Stimulated activated CD4-positive, alpha-beta T cell treated with anti-CD3 and anti-CD28 coated beads, Interleukin-1b, Interleukin-23, amount 100 ng/mL, for 4 hours (primary cell): Measurements from ENCODE around the gene CLINT1.

Source experiments
- DNase-seq, 2 donors: peaks; one replicate each; pipeline ENCODE4 v3.0.0-alpha.2; 2020; ENCODE audit warnings: low read depth in 2 of 2

The CLINT1 gene

DNA sequence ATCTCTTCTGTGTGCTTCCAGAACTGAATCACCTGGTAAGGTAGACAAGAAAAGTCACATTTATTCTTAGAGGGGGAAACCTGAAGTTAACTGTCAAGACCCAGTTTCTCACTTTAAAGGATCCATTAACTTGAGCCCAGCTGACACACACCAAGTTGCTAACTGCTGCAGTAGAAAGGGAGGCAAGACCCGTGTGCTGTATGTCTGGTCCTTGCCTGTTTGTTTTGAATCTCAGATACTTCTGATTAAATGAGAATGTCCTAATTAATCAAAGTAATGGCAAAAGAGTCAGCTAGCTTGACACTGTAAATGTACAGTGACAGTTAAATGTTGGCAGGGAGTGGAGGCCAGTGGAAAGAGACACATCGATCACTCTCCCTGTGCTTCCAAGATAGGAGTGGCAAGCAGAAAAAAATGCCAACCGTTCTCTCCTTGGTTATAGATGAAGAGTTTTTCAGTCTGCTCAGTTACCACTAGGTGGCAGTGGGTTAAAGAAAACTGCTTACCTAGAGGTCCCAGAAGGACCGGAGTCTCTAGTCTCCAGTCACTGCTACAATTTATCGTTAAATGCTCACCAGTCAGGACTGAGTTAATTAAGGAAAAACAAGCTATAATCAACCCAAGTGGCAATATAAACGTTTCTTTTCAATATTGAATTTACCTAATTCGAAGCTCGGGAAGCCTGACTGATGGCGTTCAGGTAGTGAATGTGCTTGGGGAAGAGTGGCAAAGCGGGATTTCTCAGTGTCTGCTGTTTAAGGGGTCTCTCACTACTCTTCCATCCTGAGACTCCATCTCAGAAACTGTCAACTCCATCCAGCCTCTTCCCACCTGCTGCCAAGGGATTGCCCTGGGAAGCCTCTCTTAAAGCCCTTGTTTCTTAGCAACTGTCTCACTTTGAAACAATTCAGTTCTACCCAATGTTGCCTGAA is 97.0 kb downstream of the CLINT1 start:
- DNase-seq, result no peak

DNA sequence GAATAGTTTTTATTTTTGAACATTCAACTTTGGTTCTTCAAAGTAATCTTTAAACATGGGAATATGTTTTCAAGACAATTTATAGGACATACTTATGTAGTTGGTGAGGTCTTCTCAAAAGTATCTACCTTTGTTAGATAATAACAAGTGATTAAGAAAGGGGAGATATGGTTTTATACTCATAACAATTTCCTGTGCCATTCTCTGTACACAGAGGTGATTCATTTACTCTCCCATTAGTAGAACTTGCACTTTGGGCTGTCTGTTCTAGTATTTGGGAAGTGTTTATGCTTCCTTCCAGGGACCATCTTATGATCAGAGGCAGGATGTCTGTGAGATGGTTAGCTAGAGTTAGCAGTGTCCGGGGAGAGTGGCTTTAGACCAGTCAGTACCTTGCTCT is 100.2 kb downstream of the CLINT1 start:
- DNase-seq, result no peak

DNA sequence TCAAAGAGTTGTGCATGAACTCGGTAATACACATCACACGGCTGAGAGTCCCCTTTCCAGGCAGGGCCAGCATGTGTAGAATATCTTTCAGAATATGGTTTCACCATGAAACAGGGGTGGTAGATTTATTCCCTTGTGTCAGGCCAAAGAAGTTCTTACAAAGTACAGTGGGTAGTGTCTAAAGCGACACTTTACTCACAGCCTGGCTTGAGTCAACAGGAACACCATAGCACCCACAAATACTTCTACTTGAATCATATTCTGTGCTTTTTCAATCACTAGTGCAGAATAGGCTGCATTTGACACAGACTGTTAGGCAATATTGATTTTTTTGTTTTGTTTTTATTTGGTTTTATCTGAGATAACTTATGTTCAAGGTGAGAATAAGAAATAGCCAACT is 102.8 kb downstream of the CLINT1 start:
- DNase-seq, result no peak

DNA sequence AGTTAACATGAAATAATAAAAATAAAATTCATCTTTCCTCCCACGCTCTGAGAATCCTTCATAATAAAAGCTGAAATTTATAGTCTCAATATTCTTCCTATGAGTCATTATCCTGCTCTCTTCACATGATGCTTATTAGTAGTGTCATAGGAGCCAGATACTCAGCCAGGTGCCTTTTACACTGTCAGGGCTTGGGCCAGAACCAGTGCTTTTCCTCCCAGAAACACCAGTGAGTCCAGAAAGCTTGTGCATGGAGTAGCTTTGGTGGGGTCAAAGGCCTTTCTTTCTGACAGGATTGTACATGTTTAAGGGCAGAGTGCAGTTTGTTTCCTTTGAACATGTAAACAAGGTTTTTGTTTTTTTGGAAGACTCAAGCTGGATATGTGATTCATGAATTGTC is 108.6 kb downstream of the CLINT1 start:
- DNase-seq, result no peak

DNA sequence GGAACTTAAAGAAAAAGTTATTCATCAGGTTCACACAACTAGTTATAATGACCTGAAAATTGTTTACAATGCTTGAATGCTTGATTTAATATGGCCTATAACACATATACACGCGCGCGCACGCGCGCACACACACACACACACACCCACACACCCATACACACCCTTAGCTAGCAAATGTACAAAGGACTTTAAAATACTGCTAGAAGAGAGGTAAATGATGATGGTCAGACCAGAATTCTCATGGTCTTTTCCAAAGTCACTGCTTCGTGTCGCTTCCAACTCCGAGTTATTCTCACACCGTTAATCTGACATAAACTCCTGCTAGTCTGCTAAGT is 109.5 kb downstream of the CLINT1 start:
- no peak for DNase-seq

DNA sequence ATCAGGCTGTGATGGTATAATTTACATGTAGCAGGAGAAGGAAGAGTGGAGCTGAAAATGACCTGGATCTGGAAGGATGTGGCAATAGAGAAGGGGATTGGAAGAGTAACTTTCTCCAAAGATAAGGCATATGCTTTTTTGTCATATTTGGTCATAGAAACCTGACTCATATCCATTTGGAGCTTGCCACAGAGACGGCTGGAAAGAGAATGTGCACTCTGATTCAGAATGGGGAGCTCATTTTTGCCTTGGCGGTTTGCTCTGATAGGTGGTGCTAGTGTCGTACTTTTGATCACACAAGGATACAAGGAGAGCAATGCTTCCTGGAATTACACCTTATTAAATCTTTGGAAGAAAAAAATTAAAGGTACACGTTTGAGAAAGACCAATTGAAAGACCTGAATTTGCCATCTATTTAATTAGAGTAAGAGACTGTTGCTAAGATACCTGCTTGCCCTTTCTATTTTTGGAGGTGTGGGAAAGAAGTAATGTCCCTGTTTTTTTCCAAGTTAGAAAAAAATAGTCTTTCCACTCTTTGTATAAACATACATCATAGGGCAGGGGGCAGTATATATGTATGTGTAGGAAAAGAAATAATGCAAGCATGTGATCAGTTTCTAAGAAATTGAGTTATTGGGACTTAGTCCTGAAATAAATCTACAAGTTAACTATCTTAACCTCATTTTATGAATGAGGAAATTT is 110.0 kb downstream of the CLINT1 start:
- no peak for DNase-seq

DNA sequence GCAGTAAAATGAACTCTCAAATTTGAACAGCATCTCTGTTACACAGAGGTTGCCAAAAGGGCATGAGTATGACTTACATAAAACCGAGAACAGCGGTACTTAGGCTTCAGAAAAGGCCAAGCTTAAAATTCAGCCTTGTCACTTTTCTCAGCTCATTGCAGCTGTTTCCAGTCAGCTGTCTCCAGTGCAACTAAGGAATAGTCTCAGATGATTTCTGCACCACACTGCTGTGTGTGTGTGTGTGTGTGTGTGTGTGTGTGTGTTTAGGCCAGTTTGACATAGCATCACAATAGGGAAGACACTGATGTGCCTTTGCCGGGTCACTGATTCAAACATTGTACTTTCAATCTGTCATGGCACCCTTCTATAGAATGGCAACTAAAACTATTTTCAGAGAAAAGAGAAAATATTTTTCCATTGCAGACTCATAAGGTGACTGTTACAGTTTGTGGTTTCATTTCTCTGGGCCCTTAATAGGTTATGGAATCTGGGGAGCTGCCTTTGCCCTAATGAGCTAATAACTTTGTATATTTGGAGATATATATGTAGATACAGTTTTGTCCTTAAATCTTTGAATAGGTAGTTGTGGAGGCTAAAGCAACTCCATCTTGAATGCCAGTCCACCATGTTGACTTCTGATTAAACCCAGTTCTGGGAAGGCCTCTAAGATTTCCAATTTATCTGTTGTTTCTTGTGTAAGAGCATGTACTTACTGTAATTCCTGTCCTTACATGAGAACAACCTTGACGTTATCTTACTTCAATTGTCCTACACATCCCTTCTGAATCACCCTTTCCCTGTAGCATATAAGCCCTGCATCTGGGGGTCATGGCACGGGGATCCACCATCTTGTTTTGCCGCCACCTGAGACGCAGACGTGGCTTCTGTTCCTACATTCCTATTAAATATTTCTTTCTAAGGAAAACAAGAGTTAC is 110.9 kb downstream of the CLINT1 start:
- DNase-seq, result no peak

DNA sequence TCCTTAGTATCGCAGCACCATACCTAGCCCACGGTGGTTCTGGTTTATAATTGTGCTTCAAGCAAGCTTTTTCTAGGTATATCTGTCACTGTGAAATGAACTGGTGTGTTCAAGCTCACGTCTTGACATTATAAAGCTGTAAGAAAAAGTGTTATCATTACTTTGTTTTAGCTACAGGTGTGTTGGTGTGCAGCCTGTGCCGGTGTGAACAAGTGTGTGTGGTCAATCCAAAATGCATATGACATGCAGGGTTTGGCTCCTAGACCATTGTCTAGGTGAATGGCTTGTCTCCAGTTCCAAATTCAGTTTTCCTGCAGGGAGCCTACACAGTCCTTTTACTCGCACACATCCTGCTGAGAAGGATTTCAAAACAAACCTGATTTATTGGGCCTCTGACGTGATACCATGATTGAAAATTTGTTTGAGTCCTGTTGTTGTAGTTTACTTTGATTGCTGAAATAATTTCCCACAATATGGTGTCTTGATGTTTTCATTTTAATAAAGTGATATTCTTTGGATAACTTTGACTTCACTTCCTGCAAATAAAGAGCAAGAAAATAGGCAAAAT is 111.7 kb downstream of the CLINT1 start:
- no peak for DNase-seq

DNA sequence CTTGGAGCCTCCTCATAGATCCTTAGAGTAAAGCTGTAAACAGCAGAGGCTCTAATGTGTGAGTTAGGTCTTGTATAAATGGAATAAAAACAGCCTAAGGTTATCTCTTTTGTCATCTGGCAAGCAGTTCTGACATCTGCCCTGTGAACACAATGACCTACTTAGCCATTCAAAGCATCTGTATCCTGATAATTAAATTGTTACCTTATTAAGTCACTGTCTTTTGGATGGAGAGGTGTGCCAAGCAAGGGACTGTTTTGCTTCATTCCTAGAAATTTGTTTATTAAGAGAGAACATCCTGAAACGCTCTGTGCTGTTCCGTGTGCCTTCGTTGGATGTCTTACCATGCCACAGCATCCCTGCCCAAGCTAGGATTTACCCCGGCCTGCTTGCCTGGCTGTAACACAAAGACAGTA is 113.9 kb downstream of the CLINT1 start:
- DNase-seq, result no peak

DNA sequence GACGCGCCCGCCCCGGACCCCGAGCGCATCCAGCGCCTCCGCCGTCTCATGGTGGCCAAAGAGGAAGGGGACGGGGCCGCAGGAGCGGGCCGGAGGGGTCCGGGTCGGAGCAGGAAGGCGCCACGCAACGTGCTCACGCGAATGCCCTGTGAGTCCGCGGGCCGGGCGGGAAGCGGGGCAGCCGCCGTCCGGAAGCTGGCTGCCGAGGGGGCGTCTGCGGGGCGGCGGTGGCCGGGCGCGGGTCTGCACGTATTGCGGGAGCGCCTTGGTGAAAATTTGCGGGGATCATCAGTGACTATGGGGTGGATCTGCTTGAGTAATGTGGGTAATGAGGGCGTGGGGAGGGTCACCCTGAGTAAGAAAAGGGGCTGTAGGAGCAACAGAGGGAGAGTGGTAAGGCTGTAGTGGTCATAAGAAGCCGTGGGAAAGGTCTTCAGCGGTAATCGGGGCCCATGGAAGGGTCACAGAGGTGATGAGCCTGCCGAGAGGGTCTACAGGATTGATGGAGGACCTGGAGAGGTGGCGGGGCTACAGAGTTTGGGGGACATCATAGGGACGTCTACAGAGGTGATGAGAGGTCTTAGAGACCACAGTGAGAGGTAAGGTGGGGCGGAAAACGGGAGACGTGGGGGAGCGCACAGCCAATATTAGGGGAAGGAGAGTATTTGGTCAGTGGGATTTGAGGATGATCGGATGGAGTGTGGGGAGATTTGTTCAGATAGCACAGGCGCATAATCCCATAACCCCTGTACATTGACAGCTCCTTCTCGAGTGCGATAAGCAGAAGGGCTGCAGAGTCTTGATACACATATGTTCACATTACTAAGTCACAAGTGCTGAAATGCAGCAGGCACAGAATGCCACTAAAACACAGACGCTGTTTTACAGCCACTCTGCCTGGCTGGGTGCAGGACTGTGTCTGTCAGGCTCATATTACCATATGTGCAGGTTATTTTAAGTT is 114.6 kb downstream of the CLINT1 start:
- DNase-seq, result no peak

DNA sequence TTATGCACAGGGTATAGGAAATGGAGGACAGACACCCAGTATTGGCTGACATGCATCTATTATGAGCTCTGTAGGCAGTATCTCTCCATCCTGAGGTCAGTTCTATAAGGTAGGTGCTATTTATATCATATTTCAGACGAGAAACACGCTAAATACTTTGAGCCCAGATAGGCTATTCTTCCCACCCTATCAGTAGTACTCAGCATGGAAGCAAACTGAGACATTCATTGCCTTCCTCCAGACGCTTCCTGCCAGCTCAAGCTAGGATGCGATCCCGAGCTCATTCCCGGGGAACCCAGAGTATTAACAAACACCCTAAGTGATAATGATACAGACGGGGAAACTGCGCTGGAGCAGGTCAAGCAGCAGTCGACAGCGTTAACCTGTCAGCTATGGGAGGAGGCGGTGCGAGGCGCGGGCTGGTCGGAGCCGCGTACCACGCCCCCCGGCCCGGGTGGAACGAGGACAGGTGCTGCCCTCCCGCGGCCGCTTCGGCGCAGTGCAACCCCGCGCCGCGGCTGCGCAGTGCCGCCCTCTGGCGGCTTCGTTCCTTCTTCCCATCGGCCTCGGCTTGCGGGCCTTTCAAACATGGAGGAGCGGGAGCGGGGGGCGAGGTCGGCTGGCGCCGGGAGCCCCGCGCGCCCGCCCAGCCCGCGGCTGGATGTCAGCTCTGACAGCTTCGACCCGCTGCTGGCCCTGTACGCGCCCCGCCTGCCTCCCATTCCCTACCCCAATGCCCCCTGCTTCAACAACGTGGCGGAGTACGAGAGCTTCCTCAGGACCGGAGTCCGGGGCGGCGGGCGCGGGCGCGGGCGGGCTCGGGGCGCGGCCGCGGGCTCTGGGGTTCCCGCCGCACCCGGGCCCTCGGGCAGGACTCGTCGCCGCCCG is 115.5 kb downstream of the CLINT1 start, which contains the start of gene LSM11:
LSM11 (plus strand) TSS at position 550 of the 888 bp plus-strand sequence; CDS start at position 589, 39 bp downstream.
- peak; percentile 91 to 92 for DNase-seq

DNA sequence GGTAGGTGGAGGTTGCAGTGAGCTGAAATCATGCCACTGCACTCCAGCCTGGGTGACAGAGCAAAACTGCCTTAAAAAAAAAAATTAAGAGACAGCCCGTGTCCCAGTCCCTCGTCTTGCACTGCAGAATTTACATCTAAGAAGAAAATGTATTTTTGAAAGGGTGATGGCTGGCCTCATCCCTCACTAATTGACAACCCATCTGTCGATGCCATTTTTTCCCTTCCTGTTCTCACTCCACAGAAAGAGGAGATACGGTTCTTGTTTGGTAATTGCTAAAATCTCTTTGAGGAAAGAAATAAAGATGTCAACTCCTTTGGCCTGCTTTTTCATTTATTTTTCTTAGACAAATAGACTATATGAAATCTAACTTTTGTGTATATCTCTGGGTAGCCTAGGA is 117.8 kb downstream of the CLINT1 start:
- DNase-seq, result no peak

DNA sequence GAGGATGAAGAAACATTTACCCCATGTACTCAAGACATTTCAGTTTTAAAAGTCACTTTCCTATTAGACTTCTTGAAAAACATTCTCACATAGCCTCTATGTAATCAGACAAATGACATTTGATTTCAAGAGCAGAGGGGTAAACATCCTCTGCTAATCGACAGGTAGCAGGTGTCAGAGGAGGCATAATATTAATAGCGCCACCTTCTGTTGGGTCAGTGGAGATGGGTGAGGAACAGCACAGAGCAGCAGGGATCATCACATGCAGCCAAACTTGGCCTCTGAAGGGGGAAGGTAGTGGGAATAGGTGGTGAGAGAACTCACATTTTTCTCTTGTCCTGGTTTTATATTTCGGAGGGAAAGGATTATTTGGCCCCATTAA is 118.7 kb downstream of the CLINT1 start:
- DNase-seq, result no peak

DNA sequence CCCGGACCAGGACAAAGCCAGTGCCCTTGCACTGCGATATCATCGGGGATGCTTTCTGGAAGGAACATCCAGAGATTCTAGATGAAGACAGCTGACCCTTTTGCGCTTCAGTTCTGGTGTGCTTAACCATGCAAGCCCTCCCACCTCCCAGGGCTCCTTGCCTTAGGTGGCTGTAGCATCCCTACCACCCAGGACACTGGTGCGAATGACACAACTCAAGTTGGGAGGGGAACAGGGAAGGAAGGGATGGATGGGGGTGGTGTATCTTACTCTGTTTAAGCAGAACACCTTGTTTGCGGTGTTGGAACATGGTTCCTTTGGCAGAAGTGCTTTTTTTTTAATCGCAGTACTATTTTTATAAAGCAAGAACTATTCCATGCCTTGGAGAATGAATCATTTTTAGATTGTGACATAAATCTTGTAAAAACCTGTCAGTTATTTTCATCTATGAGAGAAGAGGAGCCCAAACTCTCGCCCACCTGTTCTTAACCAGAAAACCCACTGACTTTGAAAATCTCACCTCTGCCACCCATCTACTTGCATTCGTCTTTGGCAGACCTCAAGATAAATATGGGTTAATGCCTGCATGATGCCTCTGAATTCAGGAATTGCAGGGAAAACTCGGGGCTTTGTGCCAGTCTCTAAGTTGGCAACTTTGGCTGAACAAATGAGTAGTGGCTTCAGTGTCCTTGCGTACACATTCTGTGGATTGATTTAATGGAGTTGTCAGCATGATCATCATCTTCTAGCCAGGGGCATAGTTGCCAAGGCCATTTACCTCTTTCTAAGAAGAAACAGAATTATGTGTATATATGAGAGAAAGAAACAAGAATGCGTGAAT is 119.3 kb downstream of the CLINT1 start:
- DNase-seq, result no peak

DNA sequence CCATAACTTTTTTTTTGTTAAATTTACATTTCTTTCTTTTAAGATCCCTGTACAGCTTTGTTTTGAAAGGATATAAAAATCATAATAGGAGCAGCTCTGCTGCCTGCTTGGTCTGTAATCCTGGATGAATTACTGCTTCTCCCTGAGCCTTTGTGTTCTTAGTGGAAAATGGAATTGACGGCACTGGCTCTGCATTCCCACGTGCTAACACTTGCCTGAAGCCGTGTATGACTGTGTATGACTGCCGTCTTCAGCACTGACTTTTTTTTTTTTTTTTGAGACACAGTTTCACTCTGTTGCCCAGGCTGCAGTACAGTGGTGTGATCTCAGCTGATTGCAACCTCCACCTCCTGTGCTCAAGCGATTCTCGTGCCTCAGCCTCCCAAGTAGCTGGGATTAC is 123.0 kb downstream of the CLINT1 start:
- no peak for DNase-seq
